Measurements from ENCODE around the gene TBC1D1.

Gene TBC1D1

GRCh38 chr4:38088321-38088720 lies 197.4 kb downstream of the TBC1D1 start:
- Histone ChIP-seq H3K4me1 (ENCODE audit: control insufficient read depth in 2 of 2, insufficient read depth in 1 of 2, low read depth in 1 of 2, low read length in 2 of 2) (peaks cover 0 to 2% of the 10 kb centered on the region in 2 donors), H3K4ac (ENCODE audit: low read length) (no peak overlapping the region), H4K91ac (ENCODE audit: low read depth, low read length, poor library complexity) (no peak overlapping the region), H2BK15ac (ENCODE audit: low read length) (no peak overlapping the region), H4K8ac (ENCODE audit: low read depth, low read length) (no peak overlapping the region), H3K9me3 (replicated peaks in 1 of 2; ENCODE audit: control insufficient read depth in 2 of 2, insufficient read depth in 1 of 2, low read depth in 1 of 2, low read length in 2 of 2) (no peaks in the 10 kb centered on the region), H3K14ac (ENCODE audit: low read length) (no peak overlapping the region), H3K4me3 (ENCODE audit: low read length in 2 of 2) (no peak overlapping the region), H3K27me3 (ENCODE audit: control insufficient read depth in 3 of 3, insufficient read depth in 3 of 3, low read depth in 1 of 3, low read length in 3 of 3) (no peaks in the 10 kb centered on the region), H2BK12ac (ENCODE audit: low read length) (no peak overlapping the region), H2BK5ac (ENCODE audit: low read length) (no peak overlapping the region), H3K36me3 (replicated peaks in 1 of 2; ENCODE audit: control insufficient read depth in 2 of 2, insufficient read depth in 2 of 2, low read length in 2 of 2) (peaks cover 3 to 22% of the 10 kb centered on the region in 2 donors), H3K27ac (replicated peaks; ENCODE audit: low read length) (no peak overlapping the region), H3K9ac (ENCODE audit: low read depth, low read length, poor library complexity) (no peak overlapping the region), H2AK5ac (ENCODE audit: low read depth, low read length) (no peak overlapping the region), H3K18ac (ENCODE audit: low read length) (no peak overlapping the region), H3K23ac (ENCODE audit: low read depth, low read length, poor library complexity) (no peak overlapping the region), H2BK120ac (ENCODE audit: low read depth, low read length) (no peak overlapping the region), H2AFZ (ENCODE audit: low read length) (no peak overlapping the region), H3K79me1 (ENCODE audit: low read depth, low read length) (no peaks in the 10 kb centered on the region), H3K4me2 (ENCODE audit: insufficient read depth, low read length, poor library complexity, severe bottlenecking) (no peak overlapping the region)
- no peak for DNase-seq (ENCODE audit: low spot score)

- Histone ChIP-seq H3K23ac (ENCODE audit: low read depth, low read length, poor library complexity) (no peak overlapping the region), H2BK120ac (ENCODE audit: low read depth, low read length) (no peak overlapping the region), H3K27me3 (ENCODE audit: control insufficient read depth in 3 of 3, insufficient read depth in 3 of 3, low read depth in 1 of 3, low read length in 3 of 3) (no peaks in the 10 kb centered on the region), H2BK12ac (ENCODE audit: low read length) (no peak overlapping the region), H3K4ac (ENCODE audit: low read length) (no peak overlapping the region), H2BK5ac (ENCODE audit: low read length) (no peak overlapping the region), H3K36me3 (replicated peaks in 1 of 2; ENCODE audit: control insufficient read depth in 2 of 2, insufficient read depth in 2 of 2, low read length in 2 of 2) (peaks cover 3 to 22% of the 10 kb centered on the region in 2 donors), H3K9me3 (replicated peaks in 1 of 2; ENCODE audit: control insufficient read depth in 2 of 2, insufficient read depth in 1 of 2, low read depth in 1 of 2, low read length in 2 of 2) (no peaks in the 10 kb centered on the region), H3K4me2 (ENCODE audit: insufficient read depth, low read length, poor library complexity, severe bottlenecking) (no peak overlapping the region), H3K79me1 (ENCODE audit: low read depth, low read length) (no peaks in the 10 kb centered on the region), H3K9ac (ENCODE audit: low read depth, low read length, poor library complexity) (no peak overlapping the region), H2AFZ (ENCODE audit: low read length) (no peak overlapping the region), H3K18ac (ENCODE audit: low read length) (no peak overlapping the region), H2BK15ac (ENCODE audit: low read length) (no peak overlapping the region), H4K8ac (ENCODE audit: low read depth, low read length) (no peak overlapping the region), H3K14ac (ENCODE audit: low read length) (no peak overlapping the region), H3K27ac (replicated peaks; ENCODE audit: low read length) (no peak overlapping the region), H3K4me1 (ENCODE audit: control insufficient read depth in 2 of 2, insufficient read depth in 1 of 2, low read depth in 1 of 2, low read length in 2 of 2) (peaks cover 0 to 5% of the 10 kb centered on the region in 2 donors), H3K4me3 (ENCODE audit: low read length in 2 of 2) (no peak overlapping the region), H2AK5ac (ENCODE audit: low read depth, low read length) (no peak overlapping the region), H4K91ac (ENCODE audit: low read depth, low read length, poor library complexity) (no peak overlapping the region)
- no CpG with 5 or more reads among the region's 4 CpGs for WGBS, 2 donors (ENCODE audit: extremely low coverage in 2 of 2, insufficient read length in 2 of 2, insufficient replicate concordance in 1 of 2)
- DNase-seq (ENCODE audit: low spot score), result no peak
These were observed 199.1 kb downstream of the TBC1D1 start for GRCh38 chr4:38089961-38090360.

- Histone ChIP-seq H3K18ac (ENCODE audit: low read length) (no peak overlapping the region), H3K4me1 (ENCODE audit: control insufficient read depth in 2 of 2, insufficient read depth in 1 of 2, low read depth in 1 of 2, low read length in 2 of 2) (peaks cover 0 to 3% of the 10 kb centered on the region in 2 donors), H2BK12ac (ENCODE audit: low read length) (no peak overlapping the region), H4K91ac (ENCODE audit: low read depth, low read length, poor library complexity) (no peak overlapping the region), H3K9me3 (replicated peaks in 1 of 2; ENCODE audit: control insufficient read depth in 2 of 2, insufficient read depth in 1 of 2, low read depth in 1 of 2, low read length in 2 of 2) (no peaks in the 10 kb centered on the region), H2AFZ (ENCODE audit: low read length) (no peak overlapping the region), H3K4me3 (ENCODE audit: low read length in 2 of 2) (no peak overlapping the region), H3K23ac (ENCODE audit: low read depth, low read length, poor library complexity) (no peak overlapping the region), H3K36me3 (replicated peaks in 1 of 2; ENCODE audit: control insufficient read depth in 2 of 2, insufficient read depth in 2 of 2, low read length in 2 of 2) (peaks cover 3 to 22% of the 10 kb centered on the region in 2 donors), H2BK5ac (ENCODE audit: low read length) (no peak overlapping the region), H2AK5ac (ENCODE audit: low read depth, low read length) (no peak overlapping the region), H3K4ac (ENCODE audit: low read length) (no peak overlapping the region), H2BK120ac (ENCODE audit: low read depth, low read length) (no peak overlapping the region), H3K27me3 (ENCODE audit: control insufficient read depth in 3 of 3, insufficient read depth in 3 of 3, low read depth in 1 of 3, low read length in 3 of 3) (no peaks in the 10 kb centered on the region), H3K27ac (replicated peaks; ENCODE audit: low read length) (no peak overlapping the region), H3K14ac (ENCODE audit: low read length) (no peak overlapping the region), H4K8ac (ENCODE audit: low read depth, low read length) (no peak overlapping the region), H2BK15ac (ENCODE audit: low read length) (no peak overlapping the region), H3K9ac (ENCODE audit: low read depth, low read length, poor library complexity) (no peak overlapping the region), H3K79me1 (ENCODE audit: low read depth, low read length) (no peaks in the 10 kb centered on the region), H3K4me2 (ENCODE audit: insufficient read depth, low read length, poor library complexity, severe bottlenecking) (no peak overlapping the region)
- DNase-seq (ENCODE audit: low spot score), result no peak
- WGBS, 2 donors (ENCODE audit: extremely low coverage in 2 of 2, insufficient read length in 2 of 2, insufficient replicate concordance in 1 of 2), result no CpG with 5 or more reads among the region's 7 CpGs
These were observed 199.8 kb downstream of the TBC1D1 start for GRCh38 chr4:38090455-38091246.

GRCh38 chr4:38091636-38092035 lies 200.8 kb downstream of the TBC1D1 start:
- Histone ChIP-seq H2BK5ac (ENCODE audit: low read length) (no peak overlapping the region), H3K4me3 (ENCODE audit: low read length in 2 of 2) (no peak overlapping the region), H4K8ac (ENCODE audit: low read depth, low read length) (no peak overlapping the region), H3K79me1 (ENCODE audit: low read depth, low read length) (no peaks in the 10 kb centered on the region), H3K9me3 (replicated peaks in 1 of 2; ENCODE audit: control insufficient read depth in 2 of 2, insufficient read depth in 1 of 2, low read depth in 1 of 2, low read length in 2 of 2) (no peaks in the 10 kb centered on the region), H3K4ac (ENCODE audit: low read length) (no peak overlapping the region), H2BK15ac (ENCODE audit: low read length) (no peak overlapping the region), H3K9ac (ENCODE audit: low read depth, low read length, poor library complexity) (no peak overlapping the region), H3K27me3 (ENCODE audit: control insufficient read depth in 3 of 3, insufficient read depth in 3 of 3, low read depth in 1 of 3, low read length in 3 of 3) (no peaks in the 10 kb centered on the region), H2BK120ac (ENCODE audit: low read depth, low read length) (no peak overlapping the region), H3K14ac (ENCODE audit: low read length) (no peak overlapping the region), H3K27ac (replicated peaks; ENCODE audit: low read length) (no peak overlapping the region), H3K36me3 (replicated peaks in 1 of 2; ENCODE audit: control insufficient read depth in 2 of 2, insufficient read depth in 2 of 2, low read length in 2 of 2) (peaks cover 5 to 28% of the 10 kb centered on the region in 2 donors), H2AK5ac (ENCODE audit: low read depth, low read length) (no peak overlapping the region), H2AFZ (ENCODE audit: low read length) (no peak overlapping the region), H3K4me1 (ENCODE audit: control insufficient read depth in 2 of 2, insufficient read depth in 1 of 2, low read depth in 1 of 2, low read length in 2 of 2) (peaks cover 0 to 3% of the 10 kb centered on the region in 2 donors), H4K91ac (ENCODE audit: low read depth, low read length, poor library complexity) (no peak overlapping the region), H3K4me2 (ENCODE audit: insufficient read depth, low read length, poor library complexity, severe bottlenecking) (no peak overlapping the region), H3K23ac (ENCODE audit: low read depth, low read length, poor library complexity) (no peak overlapping the region), H3K18ac (ENCODE audit: low read length) (no peak overlapping the region), H2BK12ac (ENCODE audit: low read length) (no peak overlapping the region)
- no peak for DNase-seq (ENCODE audit: low spot score)
- WGBS, 2 donors (ENCODE audit: extremely low coverage in 2 of 2, insufficient read length in 2 of 2, insufficient replicate concordance in 1 of 2), result no CpG with 5 or more reads among the region's 1 CpG

Measured in neuronal stem cell (in vitro differentiated cells).